DLD1 (cell line): ENCODE results near the gene FAM180A.
"Not testable (repeated sequence)": the region's sequence is repeated elsewhere in the genome, so short reads cannot be mapped to it uniquely, and the experiment has no call there.

Experiments
- in situ Hi-C: cut with HindIII; loops from 2 replicates; pipeline ENCODE4 v1.10.0; 2017; ENCODE audit warnings: low sequenced_read_pairs

The FAM180A gene

GRCh38 chr7:135748770-135749169 lies at the start of gene FAM180A:
Gene FAM180A, minus strand, starts transcription at chr7:135748813. Its CDS starts 233 bp downstream, at chr7:135748580.
- in situ Hi-C loops: no loop called here

DNA sequence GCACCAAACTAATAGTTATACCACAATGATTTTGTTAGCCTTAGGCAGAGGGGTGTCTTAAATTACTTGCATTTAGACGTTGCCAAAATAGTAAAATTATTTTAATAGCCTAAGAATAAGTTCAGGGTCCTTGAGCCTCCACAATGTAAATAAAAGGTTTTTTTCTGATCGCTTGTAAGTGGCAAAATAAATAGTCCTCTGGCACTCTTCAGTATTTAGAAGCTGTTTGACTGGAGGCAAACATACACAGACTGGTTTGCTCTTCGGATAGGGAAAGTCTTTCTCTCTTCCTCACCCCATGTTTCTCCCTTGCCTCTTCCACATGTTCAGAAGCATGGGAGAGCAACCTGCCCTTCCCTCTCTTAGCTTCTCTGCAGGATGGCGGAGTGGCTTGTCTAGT lies 49.5 kb upstream of the FAM180A start:
- in situ Hi-C loops: no loop called here

DNA sequence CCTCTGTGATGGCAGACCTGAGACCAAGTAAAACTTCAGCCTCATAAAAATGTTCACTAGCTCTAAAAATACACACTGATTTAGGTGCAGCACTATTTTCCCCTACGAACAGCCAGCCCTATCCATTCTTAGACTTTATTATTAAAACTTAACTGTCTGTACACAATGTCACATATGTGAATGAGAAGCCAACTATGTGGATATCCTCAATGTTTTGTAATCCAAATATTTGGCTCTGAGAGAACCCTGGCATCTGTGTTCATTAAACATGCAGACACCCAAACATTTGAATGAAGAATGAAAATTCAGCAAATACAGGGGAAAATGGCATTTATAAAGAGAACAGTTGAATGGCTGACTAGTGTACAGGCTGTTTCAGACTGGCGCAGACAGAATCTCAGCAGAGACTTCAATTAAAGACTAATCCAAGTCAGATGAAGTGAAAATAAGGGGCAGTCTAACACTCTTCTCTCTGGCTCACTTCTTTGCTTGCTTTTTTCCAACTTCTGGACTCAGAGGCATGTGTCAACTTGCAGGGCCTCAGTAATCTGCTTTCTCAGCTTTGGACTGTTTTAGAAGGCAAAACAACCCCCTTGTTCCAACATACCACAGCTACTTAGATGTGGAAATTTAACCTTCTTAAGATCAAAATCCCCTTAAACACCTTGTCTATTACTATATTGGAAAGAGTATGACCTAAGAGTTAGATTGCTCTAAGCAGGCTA lies 47.4 kb upstream of the FAM180A start:
- in situ Hi-C loops: no loop called here

- in situ Hi-C loops: no loop called here
These were observed 45.2 kb upstream of the FAM180A start for GRCh38 chr7:135793841-135794240.

DNA sequence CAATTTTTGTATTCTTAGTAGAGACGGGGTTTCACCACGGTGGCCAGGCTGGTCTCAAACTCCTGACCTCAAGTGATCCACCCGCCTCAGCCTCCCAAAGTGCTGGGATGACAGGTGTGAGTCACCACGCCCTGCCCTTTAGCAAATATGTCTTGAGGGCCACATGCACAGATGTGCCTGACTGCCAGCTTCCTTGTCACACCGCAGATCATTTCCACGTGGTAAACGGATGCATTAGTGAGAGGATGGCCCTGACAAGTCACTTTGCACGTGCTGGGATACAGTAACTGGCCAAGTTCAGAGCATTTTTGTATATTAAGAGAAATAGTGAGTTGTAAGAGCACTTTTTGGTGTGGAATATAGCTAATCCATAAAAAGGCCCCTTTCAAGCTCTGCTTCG lies 44.3 kb upstream of the FAM180A start:
- in situ Hi-C loops: no loop called here

DNA sequence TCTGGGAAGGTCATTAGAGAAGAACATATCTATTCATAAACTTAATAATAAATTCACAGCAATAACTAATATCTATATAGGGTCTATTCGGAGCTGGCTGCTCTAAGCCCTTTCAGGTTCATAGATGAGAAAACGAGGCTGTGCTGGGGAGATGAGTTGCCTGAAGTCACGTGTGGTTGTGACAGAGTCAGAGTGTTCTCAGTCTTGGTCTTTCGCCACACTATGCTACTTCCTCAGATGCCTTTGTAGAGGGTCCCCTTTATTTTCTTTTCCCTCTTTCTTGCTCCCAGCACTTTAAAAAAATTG lies 43.7 kb upstream of the FAM180A start:
- in situ Hi-C loops: no loop called here

- in situ Hi-C loops: no loop called here
These were observed 43.1 kb upstream of the FAM180A start for GRCh38 chr7:135791543-135792362.

DNA sequence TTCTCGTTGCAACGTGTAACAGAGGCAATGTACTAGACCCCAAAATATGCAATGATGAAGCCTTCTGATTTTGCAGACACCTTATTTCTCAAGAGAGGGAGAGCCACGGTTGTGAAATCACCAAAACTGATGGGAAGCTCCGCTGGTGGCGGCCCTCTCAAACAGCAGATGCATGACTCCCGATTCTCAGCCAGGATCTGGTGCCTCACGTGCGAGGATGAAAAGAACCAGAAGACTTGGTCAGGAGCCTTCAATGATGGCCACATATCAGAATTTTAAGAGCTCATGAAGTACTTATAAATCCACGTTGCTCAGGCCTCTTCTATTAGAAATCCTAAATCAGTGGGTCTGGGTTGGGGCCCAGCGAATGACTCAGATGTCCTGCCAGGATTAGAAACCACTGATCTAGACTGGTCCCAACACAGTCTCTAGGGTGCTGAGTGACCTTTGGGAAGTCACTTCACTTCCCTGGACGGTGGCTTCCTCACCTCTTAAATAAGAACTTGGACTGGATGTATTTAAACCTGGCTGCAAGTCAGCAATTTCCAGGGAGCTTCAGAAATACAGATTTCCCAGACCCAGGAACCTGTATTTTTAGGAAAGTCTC lies 41.9 kb upstream of the FAM180A start:
- in situ Hi-C loops: no loop called here

- in situ Hi-C loops: no loop called here
These were observed 41.3 kb upstream of the FAM180A start for GRCh38 chr7:135789956-135790355.

- in situ Hi-C loops: no loop called here
These were observed 40.8 kb upstream of the FAM180A start for GRCh38 chr7:135789431-135789830.

DNA sequence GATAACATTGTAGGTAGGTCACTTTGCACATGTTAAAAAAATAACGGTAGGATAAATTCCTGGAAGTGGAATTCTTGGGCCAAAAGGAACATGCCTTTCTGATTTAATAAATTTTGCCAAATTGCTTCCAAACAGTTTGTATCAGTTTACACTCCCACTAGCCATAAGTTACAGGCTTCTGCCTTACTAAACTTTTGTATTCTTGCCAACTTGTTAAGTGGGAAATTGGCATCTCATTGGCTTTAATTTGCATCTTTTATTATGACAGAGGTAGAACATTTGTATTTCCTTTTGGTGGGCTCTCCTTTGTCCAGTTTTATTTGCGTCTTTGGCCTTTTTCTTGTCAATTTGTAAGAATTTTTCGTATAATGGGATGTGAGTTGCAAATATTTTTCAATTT lies 38.3 kb upstream of the FAM180A start:
- in situ Hi-C loops: no loop called here

- in situ Hi-C loops: no loop called here
These were observed 36.5 kb upstream of the FAM180A start for GRCh38 chr7:135785065-135785464.

DNA sequence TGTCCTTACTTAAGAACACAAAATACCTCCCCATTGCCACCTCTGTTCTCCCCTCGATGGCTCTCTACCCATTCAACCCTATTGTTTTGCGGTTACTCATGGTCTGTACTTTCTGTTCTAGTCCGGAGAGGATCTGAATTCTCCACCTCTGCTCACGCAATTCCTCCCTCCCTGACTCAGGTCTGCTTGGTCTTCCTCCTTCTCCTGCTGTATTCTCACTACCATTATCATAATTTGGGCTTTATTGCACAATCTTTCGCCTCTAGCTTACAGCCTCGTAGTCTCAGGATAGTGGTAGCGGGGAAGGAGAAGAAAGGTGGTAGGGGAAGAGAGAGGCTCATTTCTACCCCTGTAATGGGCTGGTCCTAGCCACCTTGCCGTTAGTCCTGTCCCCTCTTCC lies 35.4 kb upstream of the FAM180A start:
- in situ Hi-C loops: no loop called here

DNA sequence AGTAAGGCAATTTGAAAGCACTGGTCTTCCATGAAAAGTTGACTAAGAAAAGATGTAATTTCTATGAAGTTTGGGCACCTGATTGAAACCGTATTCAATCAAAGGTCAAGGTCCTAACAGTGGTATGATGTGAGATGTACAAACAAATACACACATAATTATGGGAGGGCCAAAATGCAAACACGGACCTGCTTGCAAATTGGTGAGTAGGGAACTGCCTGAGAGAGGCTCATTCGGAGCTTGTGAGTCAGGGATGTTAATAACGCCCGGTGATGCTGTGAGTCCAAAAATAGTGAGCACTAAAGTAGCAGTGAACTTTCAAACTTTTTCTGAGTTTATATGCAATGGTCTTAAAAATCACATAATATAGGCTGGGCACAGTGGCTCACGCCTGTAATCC lies 34.2 kb upstream of the FAM180A start:
- in situ Hi-C loops: no loop called here

DNA sequence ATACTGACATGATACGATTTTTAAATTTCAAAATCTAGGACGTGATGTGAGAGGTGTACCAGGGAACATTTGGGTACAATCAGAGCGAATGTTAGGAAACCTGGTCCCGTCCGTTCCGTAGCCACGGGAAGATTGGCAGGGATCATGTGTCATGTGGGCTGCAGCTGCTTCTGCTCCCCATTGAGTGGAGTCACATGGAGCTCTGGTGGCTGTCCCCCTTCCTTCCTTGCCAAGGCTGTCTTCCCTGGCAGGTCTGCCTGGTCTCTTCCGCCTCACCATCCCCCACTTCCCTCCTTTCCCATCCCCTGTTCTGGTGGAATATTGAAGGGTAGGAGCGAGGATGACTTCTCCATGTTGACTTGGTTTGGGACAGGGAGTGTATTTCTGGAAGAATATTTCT lies 33.8 kb upstream of the FAM180A start:
- in situ Hi-C loops: no loop called here

DNA sequence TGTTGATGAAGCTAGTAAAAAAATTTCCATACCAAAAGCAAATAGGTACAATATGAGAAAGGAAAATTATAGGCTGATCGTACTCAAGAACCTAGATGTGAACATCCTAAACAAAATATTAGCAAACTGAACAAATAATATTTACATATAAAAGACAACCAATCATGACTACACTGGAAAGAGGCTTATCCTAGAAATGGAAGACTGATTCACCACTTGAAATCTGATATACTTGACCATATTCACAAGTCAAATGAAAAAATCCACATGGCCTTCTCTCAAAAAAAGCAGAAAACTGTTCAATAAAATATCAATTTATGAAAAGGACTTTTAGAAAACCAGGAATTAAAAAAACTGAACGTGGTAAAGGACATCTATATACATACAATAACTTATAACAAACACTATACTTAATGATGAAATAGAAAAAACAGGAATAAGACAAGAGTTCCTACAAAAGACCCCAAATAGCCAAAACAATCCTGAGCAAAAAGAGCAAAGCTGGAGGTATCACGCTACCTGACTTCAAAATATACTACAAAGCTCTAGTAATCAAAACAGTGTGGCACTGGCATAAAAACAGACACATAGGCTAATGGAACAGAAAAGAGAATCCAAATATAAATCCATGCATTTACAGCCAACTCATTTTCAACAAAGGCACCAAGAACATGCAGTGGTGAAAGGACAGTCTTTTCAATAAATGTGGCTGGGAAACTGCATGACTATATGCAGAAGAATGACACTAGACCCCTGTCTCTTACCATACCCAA lies 29.2 kb upstream of the FAM180A start:
- in situ Hi-C loops: no loop called here

GRCh38 chr7:135775915-135776314 lies 27.3 kb upstream of the FAM180A start:
- in situ Hi-C loops: not testable (repeated sequence)

DNA sequence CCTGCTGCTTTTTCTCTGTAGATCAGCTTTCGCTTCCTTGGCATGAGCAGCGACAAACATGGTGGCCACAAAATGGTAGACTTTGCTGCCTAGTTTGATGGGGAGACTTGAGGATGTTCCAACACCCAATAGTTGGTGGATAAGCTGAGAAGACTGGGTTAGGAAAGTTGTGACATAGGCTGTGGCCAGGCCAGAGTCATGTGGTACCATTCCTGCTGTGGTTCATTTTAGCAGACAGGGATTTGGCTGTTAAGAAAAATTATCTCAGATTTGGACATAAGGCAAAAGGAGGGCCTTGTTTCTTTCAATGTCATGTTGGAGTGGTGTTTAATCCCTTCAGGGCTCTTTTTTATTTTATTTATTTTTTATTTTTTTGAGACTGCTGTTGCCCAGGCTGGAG lies 26.6 kb upstream of the FAM180A start:
- in situ Hi-C loops: no loop called here

- in situ Hi-C loops: no loop called here
These were observed 25.7 kb upstream of the FAM180A start for GRCh38 chr7:135774284-135774683.

GRCh38 chr7:135773464-135773863 lies 24.9 kb upstream of the FAM180A start:
- in situ Hi-C loops: no loop called here

GRCh38 chr7:135772639-135773222 lies 24.1 kb upstream of the FAM180A start:
- in situ Hi-C loops: no loop called here
